Chondrocyte (in vitro differentiated cells): ENCODE results near the gene DISC1. TPM values are rescaled to one million over a fixed set of nuclear protein-coding genes. Genes with fewer than 3 reads are reported as not detected.

ENCODE experiments used
- DNase-seq: peaks from one replicate; pipeline ENCODE4 v3.0.0; 2021; ENCODE audit warnings: mixed read lengths, low spot score
- H3K27ac Mint-ChIP-seq: one replicate; pipeline ENCODE4 v1.8.0; 2021; ENCODE audit warnings: mild to moderate bottlenecking, moderate library complexity, mixed read lengths; ENCODE audit not compliant: unreplicated experiment
- H3K27me3 Mint-ChIP-seq: 2 replicates; pipeline ENCODE4 v1.8.0; 2021; ENCODE audit warnings: low read depth, mixed read lengths
- H3K36me3 Mint-ChIP-seq: 2 replicates; pipeline ENCODE4 v1.8.0; 2021; ENCODE audit warnings: low read depth, mixed read lengths
- H3K4me1 Mint-ChIP-seq: 2 replicates; pipeline ENCODE4 v1.8.0; 2021; ENCODE audit warnings: low read depth, mild to moderate bottlenecking, mixed read lengths
- H3K4me3 Mint-ChIP-seq: one replicate; pipeline ENCODE4 v1.8.0; 2021; ENCODE audit warnings: mild to moderate bottlenecking, moderate library complexity, mixed read lengths; ENCODE audit not compliant: unreplicated experiment
- H3K9me3 Mint-ChIP-seq: 2 replicates; pipeline ENCODE4 v1.8.0; 2021; ENCODE audit warnings: low read depth, mixed read lengths
- CTCF ChIP-seq: fragments of 200-600 bp; sonication (generic); IDR thresholded peaks from 2 replicates; pipeline ENCODE4 v1.5.0; 2021; ENCODE audit warnings: antibody characterized with exemption, mild to moderate bottlenecking, moderate library complexity
- total RNA-seq: library from RNA; stranded (reverse); gene quantifications from 3 replicates; pipeline ENCODE4 v1.2.1, GENCODE V29; 2021

Gene DISC1
- total RNA-seq, 1 donor from 2014 or later = 5.0 TPM

DNA sequence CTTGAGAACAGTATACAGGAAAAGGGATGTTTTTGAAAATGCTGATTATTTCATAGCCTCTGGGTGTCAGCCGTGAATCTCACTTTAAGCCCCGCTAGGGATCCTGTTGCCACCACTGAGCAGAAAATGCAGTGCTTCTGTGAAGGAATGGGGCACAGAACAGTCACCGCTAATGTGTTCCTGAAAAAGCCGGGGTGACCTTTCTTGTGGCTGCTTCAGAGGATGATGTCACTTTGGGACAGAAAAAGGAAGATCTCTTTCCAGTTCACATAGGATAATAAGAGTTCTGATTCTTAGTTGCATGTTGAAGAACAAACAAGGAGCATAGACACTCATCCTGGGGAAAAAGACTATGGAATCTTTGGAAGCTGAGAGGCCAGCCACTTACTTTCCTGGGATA lies 349.6 kb downstream of the DISC1 start:
- peaks cover 3% of the 10 kb centered on the region for H3K36me3 Mint-ChIP-seq
- H3K9me3 Mint-ChIP-seq = peaks cover 10% of the 10 kb centered on the region
- TF ChIP-seq CTCF = no peak
- no peak for DNase-seq
- no peak overlapping the region for H3K4me3 Mint-ChIP-seq
- peaks cover 18% of the 10 kb centered on the region for H3K4me1 Mint-ChIP-seq
- H3K27me3 Mint-ChIP-seq = no peaks in the 10 kb centered on the region
- H3K27ac Mint-ChIP-seq = no peak overlapping the region

- peaks cover 5% of the 10 kb centered on the region for H3K4me1 Mint-ChIP-seq
- no peak overlapping the region for H3K27ac Mint-ChIP-seq
- H3K4me3 Mint-ChIP-seq = no peak overlapping the region
Measured at GRCh38 chr1:231981675-231982074, 355.1 kb downstream of the DISC1 start.

GRCh38 chr1:231982871-231983587 lies 356.4 kb downstream of the DISC1 start:
- Mint-ChIP-seq H3K9me3 (peaks cover 1% of the 10 kb centered on the region), H3K27ac (no peak overlapping the region), H3K27me3 (no peaks in the 10 kb centered on the region), H3K36me3 (no peaks in the 10 kb centered on the region), H3K4me1 (peaks cover 5% of the 10 kb centered on the region), H3K4me3 (no peak overlapping the region)
- TF ChIP-seq CTCF = no peak
- no peak for DNase-seq

More at GRCh38 chr1:231981675-231982074, 355.1 kb downstream of the DISC1 start:
- Mint-ChIP-seq H3K9me3 (peaks cover 10% of the 10 kb centered on the region), H3K27me3 (no peaks in the 10 kb centered on the region), H3K36me3 (peaks cover 3% of the 10 kb centered on the region)
- no peak for TF ChIP-seq CTCF
- DNase-seq = no peak

- Mint-ChIP-seq H3K36me3 (no peaks in the 10 kb centered on the region), H3K27me3 (no peaks in the 10 kb centered on the region), H3K27ac (no peak overlapping the region), H3K9me3 (no peaks in the 10 kb centered on the region), H3K4me3 (no peak overlapping the region), H3K4me1 (peaks cover 5% of the 10 kb centered on the region)
- peak; percentile 38 for TF ChIP-seq CTCF
- DNase-seq = no peak
Measured at GRCh38 chr1:231983588-231984193, 357.1 kb downstream of the DISC1 start.

DNA sequence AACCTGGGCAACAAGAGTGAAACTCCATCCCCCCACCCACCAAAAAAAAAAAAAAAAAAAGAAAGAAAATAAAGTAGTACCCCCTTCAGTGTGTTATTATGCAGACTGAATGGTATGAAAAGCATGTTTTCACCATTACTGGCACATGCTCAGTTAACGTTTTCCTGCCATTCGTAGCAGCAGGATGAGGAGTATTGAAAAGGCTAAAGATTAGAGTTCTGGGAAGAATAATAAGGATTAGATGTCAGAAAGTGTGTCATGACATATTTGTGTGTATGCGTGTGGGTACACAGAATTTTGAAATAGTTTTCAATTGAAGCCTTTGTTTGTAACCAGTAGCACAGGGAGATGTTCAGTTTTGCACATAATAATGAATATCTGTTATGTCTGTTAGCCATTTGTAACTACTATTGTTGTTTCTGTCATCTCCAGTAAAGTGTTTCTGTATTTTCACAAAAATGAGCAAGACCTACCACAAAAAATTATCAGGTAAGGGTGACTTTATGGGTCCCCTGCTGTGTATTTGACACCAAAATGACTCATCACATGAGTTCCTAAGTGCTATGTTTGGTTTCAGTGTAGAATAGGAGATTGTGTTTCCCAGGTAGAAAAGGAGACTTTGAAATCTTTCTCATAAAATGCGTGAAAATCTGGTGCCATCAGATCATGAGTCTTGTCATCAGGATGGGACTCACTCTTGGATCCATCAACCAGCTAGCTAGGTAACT lies 358.9 kb downstream of the DISC1 start:
- Mint-ChIP-seq H3K4me3 (no peak overlapping the region), H3K4me1 (peaks cover 6% of the 10 kb centered on the region), H3K36me3 (no peaks in the 10 kb centered on the region), H3K27ac (no peak overlapping the region), H3K27me3 (no peaks in the 10 kb centered on the region), H3K9me3 (no peaks in the 10 kb centered on the region)
- DNase-seq = no peak
- TF ChIP-seq CTCF = no peak
